Hepatocyte (in vitro differentiated cells): ENCODE results near the gene SLC39A7. TPM values are rescaled to one million over a fixed set of nuclear protein-coding genes. Genes with fewer than 3 reads are reported as not detected.
A peak's percentile ranks its signal among the peaks of the same experiment; 100 is the strongest.

ENCODE experiments used
- DNase-seq: peaks from one replicate; pipeline ENCODE4 v3.0.0-alpha.2; 2016; ENCODE audit warnings: low spot score
- H2AFZ ChIP-seq: fragments of 200-600 bp; sonication (generic); 2 replicates; pipeline ENCODE4 v1.6.0; 2016; ENCODE audit warnings: antibody characterized with exemption, mild to moderate bottlenecking
- H3K27ac ChIP-seq: fragments of 200-600 bp; sonication (generic); 2 replicates; pipeline ENCODE4 v1.5.1; 2016; ENCODE audit warnings: mild to moderate bottlenecking
- H3K27me3 ChIP-seq: fragments of 200-600 bp; sonication (generic); 2 replicates; pipeline ENCODE4 v1.6.1; 2016
- H3K36me3 ChIP-seq: fragments of 200-600 bp; sonication (generic); replicated peaks from 2 replicates; pipeline ENCODE4 v1.5.1; 2016; ENCODE audit warnings: low read depth; ENCODE audit not compliant: insufficient read depth
- H3K4me1 ChIP-seq: fragments of 200-600 bp; sonication (generic); 2 replicates; pipeline ENCODE4 v1.5.1; 2016; ENCODE audit warnings: mild to moderate bottlenecking, moderate library complexity; ENCODE audit not compliant: insufficient read depth
- H3K4me2 ChIP-seq: fragments of 200-600 bp; sonication (generic); 2 replicates; pipeline ENCODE4 v1.6.0; 2016
- H3K4me3 ChIP-seq: fragments of 200-600 bp; sonication (generic); 2 replicates; pipeline ENCODE4 v1.5.1; 2016; ENCODE audit warnings: mild to moderate bottlenecking
- H3K79me2 ChIP-seq: fragments of 200-600 bp; sonication (generic); 2 replicates; pipeline ENCODE4 v1.6.0; 2017; ENCODE audit warnings: mild to moderate bottlenecking
- H3K9me2 ChIP-seq: fragments of 200-600 bp; sonication (generic); replicated peaks from 2 replicates; pipeline ENCODE4 v1.6.0; 2017; ENCODE audit warnings: mild to moderate bottlenecking; ENCODE audit not compliant: insufficient read depth
- H3K9me3 ChIP-seq: fragments of 200-600 bp; sonication (generic); 2 replicates; pipeline ENCODE4 v1.5.1; 2016; ENCODE audit warnings: low read depth, mild to moderate bottlenecking
- H4K20me1 ChIP-seq: fragments of 200-600 bp; sonication (generic); 2 replicates; pipeline ENCODE4 v1.6.0; 2016; ENCODE audit warnings: mild to moderate bottlenecking; ENCODE audit not compliant: insufficient read depth, poor library complexity, severe bottlenecking
- EZH2 ChIP-seq: fragments of 200-600 bp; sonication (generic); IDR thresholded peaks from 2 replicates; pipeline ENCODE4 v1.6.1; 2016; ENCODE audit warnings: antibody characterized with exemption, mild to moderate bottlenecking, borderline replicate concordance
- EZH2phosphoT487 ChIP-seq: fragments of 200-600 bp; sonication (generic); IDR thresholded peaks from one replicate; pipeline ENCODE4 v1.6.1; 2018; ENCODE audit warnings: antibody characterized with exemption, mild to moderate bottlenecking, low read depth, moderate library complexity; ENCODE audit not compliant: unreplicated experiment, severe bottlenecking
- WGBS: methylation state at CpG from one replicate; pipeline ENCODE4 v1.1.6; 2016; ENCODE audit warnings: low lambda C conversion rate; ENCODE audit errors: missing lambda C conversion rate; 5-methylcytosine and 5-hydroxymethylcytosine counted together
- polyA plus RNA-seq: library from polyadenylated mRNA; unstranded; fragments of >200 nt; fragmentation: Nextera tagmentation; extraction: Ambion mirVana; gene quantifications from 2 replicates; pipeline ENCODE4 v1.2.1, GENCODE V29; 2016
- total RNA-seq: library from RNA; depleted of rRNA; stranded (reverse); fragments of >200 nt; gene quantifications from 2 replicates; pipeline ENCODE4 v1.2.3, GENCODE V29; 2014
- TF ChIP-seq, protein P1 (sequence below): fragments of 200-600 bp; sonication (generic); IDR thresholded peaks from 2 replicates; pipeline ENCODE4 v1.5.1; 2016; ENCODE audit warnings: antibody characterized with exemption, mild to moderate bottlenecking; ENCODE audit not compliant: poor library complexity

SLC39A7 gene
- total and polyA plus RNA-seq, 2 experiments from 2014 or later, result 55.0 to 130 TPM

DNA sequence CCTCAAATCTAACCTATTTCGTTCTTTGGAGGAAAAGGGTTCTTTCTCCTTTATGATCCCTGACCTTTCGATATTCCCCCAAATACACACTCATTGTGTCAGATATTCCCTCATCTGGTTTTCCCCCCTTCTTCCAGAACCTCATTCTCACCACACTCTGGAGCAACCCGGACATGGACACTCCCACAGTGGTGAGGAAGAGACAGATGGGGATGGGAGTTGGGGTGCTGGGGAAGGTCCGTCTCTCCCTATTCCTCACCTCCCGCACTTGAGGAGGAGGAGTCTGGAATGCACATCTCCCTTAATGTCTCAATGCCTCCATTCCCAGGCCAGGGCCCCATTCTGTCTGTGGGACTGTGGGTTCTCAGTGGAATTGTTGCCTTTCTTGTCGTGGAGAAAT, 1.3 kb downstream of the SLC39A7 start:
- Histone ChIP-seq H3K4me1 (peaks cover 33% of the 10 kb centered on the region), H3K4me3 (peak overlapping the region; percentile 89), H3K27me3 (no peaks in the 10 kb centered on the region), H2AFZ (no peak overlapping the region), H3K36me3 (no peaks in the 10 kb centered on the region), H3K4me2 (peak overlapping the region; percentile 99), H3K9me2 (no peaks in the 10 kb centered on the region), H4K20me1 (peaks cover 29% of the 10 kb centered on the region), H3K79me2 (peaks cover 63% of the 10 kb centered on the region), H3K9me3 (no peaks in the 10 kb centered on the region), H3K27ac (peak overlapping the region; percentile 98)
- WGBS, result 88% methylated on average over 6 of the region's 6 CpGs
- DNase-seq, result no peak
- TF ChIP-seq, protein P1, sequence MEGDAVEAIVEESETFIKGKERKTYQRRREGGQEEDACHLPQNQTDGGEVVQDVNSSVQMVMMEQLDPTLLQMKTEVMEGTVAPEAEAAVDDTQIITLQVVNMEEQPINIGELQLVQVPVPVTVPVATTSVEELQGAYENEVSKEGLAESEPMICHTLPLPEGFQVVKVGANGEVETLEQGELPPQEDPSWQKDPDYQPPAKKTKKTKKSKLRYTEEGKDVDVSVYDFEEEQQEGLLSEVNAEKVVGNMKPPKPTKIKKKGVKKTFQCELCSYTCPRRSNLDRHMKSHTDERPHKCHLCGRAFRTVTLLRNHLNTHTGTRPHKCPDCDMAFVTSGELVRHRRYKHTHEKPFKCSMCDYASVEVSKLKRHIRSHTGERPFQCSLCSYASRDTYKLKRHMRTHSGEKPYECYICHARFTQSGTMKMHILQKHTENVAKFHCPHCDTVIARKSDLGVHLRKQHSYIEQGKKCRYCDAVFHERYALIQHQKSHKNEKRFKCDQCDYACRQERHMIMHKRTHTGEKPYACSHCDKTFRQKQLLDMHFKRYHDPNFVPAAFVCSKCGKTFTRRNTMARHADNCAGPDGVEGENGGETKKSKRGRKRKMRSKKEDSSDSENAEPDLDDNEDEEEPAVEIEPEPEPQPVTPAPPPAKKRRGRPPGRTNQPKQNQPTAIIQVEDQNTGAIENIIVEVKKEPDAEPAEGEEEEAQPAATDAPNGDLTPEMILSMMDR, result no peak
- no peak for TF ChIP-seq EZH2

DNA sequence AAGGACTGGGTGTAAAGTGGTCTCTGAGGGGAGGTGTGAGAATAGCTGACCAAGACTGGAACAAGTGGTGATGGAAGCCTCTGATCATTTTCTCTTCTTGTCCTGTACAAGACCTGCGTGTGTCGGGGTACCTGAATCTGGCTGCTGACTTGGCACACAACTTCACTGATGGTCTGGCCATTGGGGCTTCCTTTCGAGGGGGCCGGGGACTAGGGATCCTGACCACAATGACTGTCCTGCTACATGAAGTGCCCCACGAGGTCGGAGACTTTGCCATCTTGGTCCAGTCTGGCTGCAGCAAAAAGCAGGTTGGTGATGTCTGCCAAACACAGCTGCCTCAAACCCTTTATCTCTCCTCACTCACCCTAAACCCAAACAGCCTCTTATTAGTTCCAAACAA, 2.1 kb downstream of the SLC39A7 start:
- Histone ChIP-seq H3K9me2 (no peaks in the 10 kb centered on the region), H3K9me3 (no peaks in the 10 kb centered on the region), H4K20me1 (peaks cover 22% of the 10 kb centered on the region), H3K27ac (no peak overlapping the region), H3K4me3 (no peak overlapping the region), H3K36me3 (no peaks in the 10 kb centered on the region), H3K27me3 (no peaks in the 10 kb centered on the region), H2AFZ (no peak overlapping the region), H3K79me2 (peaks cover 62% of the 10 kb centered on the region), H3K4me2 (peak overlapping the region; percentile 99), H3K4me1 (peaks cover 37% of the 10 kb centered on the region)
- TF ChIP-seq EZH2phosphoT487 (no peak), EZH2 (no peak)
- TF ChIP-seq, protein P1, result no peak
- DNase-seq, result no peak
- WGBS, result 94% methylated on average over 6 of the region's 6 CpGs

DNA sequence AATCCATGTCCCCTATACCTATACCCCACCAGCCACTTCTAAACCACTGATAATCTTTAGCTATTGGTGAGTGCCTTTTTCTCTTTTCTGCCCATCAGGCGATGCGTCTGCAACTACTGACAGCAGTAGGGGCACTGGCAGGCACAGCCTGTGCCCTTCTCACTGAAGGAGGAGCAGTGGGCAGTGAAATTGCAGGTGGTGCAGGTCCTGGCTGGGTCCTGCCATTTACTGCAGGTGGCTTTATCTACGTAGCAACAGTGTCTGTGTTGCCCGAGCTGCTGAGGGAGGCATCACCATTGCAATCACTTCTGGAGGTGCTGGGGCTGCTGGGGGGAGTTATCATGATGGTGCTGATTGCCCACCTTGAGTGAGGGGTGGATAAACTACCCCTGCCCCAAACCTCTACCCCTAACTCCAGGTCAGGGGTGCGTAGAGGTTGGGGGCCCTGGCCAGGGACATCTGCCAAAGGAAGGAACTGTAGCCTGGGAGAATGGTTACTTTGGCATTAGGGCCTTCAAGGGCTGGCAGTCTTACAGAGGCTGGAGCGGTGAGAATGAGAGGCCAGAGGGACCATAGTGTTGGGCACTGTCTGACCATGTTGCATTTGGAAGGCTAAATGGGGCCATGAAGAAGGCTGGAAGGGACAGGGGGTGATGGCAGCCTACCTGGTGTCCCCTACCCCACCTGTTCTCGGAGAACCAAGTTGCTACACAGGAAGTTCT, 2.9 kb downstream of the SLC39A7 start:
- no peaks in the 10 kb centered on the region for H3K27me3 ChIP-seq
- peaks cover 15% of the 10 kb centered on the region for H4K20me1 ChIP-seq
- H2AFZ ChIP-seq, result no peak overlapping the region
- TF ChIP-seq EZH2 (no peak), EZH2phosphoT487 (no peak)
- TF ChIP-seq, protein P1, result no peak
- DNase-seq, result no peak
- peaks cover 37% of the 10 kb centered on the region for H3K4me1 ChIP-seq
- WGBS, result 95% methylated on average over 7 of the region's 7 CpGs
- no peaks in the 10 kb centered on the region for H3K9me3 ChIP-seq
- peak overlapping the region; percentile 93 for H3K4me2 ChIP-seq
- H3K4me3 ChIP-seq, result no peak overlapping the region
- H3K9me2 ChIP-seq, result no peaks in the 10 kb centered on the region
- H3K36me3 ChIP-seq, result no peaks in the 10 kb centered on the region
- H3K27ac ChIP-seq, result peak overlapping the region; percentile 33
- H3K79me2 ChIP-seq, result peaks cover 57% of the 10 kb centered on the region

DNA sequence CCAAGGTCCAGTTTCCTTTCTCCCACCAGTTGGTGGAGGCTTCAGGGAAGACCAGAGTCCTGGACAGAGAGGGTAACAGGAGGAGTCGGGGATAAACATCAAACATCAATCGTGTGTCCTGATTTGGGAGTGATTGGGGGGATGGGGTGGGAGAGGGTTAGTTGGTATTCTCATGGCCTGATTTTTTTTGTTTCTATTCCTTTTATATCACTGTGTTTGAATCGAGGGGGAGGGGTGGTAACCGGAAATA, 3.4 kb downstream of the SLC39A7 start:
- Histone ChIP-seq H3K27ac (peak overlapping the region; percentile 33), H3K4me1 (peaks cover 37% of the 10 kb centered on the region)

More for the DNA sequence above, 3.4 kb downstream of the SLC39A7 start:
- Histone ChIP-seq H3K4me3 (no peak overlapping the region), H3K36me3 (no peaks in the 10 kb centered on the region), H3K79me2 (peaks cover 57% of the 10 kb centered on the region), H3K9me3 (no peaks in the 10 kb centered on the region), H3K4me2 (peak overlapping the region; percentile 93), H3K9me2 (no peaks in the 10 kb centered on the region), H4K20me1 (peaks cover 13% of the 10 kb centered on the region), H2AFZ (no peak overlapping the region), H3K27me3 (no peaks in the 10 kb centered on the region)
- no peak for DNase-seq
- 9% methylated on average over 4 of the region's 4 CpGs for WGBS
- TF ChIP-seq, protein P1, result no peak
- TF ChIP-seq EZH2 (no peak), EZH2phosphoT487 (no peak)
